ENCODE data around the gene C22orf39.

- TF ChIP-seq, protein P1, sequence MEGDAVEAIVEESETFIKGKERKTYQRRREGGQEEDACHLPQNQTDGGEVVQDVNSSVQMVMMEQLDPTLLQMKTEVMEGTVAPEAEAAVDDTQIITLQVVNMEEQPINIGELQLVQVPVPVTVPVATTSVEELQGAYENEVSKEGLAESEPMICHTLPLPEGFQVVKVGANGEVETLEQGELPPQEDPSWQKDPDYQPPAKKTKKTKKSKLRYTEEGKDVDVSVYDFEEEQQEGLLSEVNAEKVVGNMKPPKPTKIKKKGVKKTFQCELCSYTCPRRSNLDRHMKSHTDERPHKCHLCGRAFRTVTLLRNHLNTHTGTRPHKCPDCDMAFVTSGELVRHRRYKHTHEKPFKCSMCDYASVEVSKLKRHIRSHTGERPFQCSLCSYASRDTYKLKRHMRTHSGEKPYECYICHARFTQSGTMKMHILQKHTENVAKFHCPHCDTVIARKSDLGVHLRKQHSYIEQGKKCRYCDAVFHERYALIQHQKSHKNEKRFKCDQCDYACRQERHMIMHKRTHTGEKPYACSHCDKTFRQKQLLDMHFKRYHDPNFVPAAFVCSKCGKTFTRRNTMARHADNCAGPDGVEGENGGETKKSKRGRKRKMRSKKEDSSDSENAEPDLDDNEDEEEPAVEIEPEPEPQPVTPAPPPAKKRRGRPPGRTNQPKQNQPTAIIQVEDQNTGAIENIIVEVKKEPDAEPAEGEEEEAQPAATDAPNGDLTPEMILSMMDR (IDR thresholded peaks at IDR 0.05): no peak
- TF ChIP-seq POLR2A (IDR thresholded peaks at IDR 0.05): no peak
- no peak for TF ChIP-seq POLR2AphosphoS5 (IDR thresholded peaks at IDR 0.05)
These were observed 3.8 kb downstream of the C22orf39 start for GRCh38 chr22:19443544-19444211.
